HG02763 (cell line): Measurements from ENCODE around the gene BRD2.

ENCODE experiments used
- ATAC-seq: cut with Tn5 transposase; IDR thresholded peaks from one replicate; pipeline ENCODE4 v1.9.1; 2021; ENCODE audit warnings: mild to moderate bottlenecking, moderate library complexity; ENCODE audit not compliant: unreplicated experiment

The BRD2 gene

DNA sequence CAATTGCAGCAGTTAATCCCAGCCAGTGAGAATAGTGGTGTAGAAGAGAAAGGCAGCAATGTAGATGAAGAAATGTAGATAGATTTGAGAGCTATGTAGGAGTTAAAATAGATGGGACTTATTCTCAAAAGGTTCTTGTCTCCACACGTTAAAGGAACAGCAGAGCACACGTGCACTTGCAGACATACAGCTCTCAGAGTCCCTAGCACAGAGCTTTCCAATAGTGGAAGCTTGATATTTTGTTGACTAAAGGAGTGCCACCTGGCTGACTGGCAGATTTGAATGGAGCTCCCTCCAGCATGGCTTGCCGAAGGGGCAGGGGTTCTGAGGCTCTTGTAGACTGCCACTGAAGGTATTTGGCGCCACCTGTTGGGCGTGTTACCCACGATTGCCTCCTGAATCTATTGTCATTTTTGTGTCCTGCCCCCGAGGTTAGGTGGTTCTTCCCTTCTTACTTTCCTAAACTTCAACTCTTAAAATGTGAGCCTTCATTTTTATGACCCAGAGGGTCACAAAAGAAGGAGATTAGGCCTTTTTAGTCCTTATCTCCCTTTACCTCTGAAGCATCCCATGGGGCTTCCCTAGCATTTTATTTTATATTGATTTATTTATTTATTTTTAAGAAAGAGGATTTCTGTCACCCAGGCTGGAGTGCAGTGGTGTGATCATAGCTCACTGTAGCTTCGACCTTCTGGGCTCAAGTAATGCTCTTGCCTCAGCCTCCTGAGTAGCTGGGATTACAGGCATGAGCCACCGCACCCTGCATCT is 16.4 kb downstream of the BRD2 start:
- ATAC-seq: peak; percentile 42

DNA sequence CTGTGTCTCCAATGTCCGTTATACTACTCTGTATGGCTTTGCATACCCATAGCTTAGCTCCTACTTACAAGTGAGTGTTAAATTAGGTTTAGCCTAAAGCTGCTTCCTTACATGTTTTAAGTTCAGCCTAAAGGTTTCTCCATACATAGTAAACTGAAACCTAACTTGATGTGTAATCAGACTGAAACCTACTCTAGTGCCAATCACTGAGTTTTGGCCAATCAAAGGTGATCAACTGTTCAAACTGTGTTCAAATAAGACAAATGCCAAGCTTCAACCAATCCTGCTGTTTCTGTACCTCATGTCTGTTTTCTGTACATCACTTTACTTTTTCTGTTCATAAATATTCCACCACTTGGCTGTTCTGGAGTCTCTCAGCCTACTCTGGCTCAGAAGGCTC is 21.0 kb downstream of the BRD2 start:
- ATAC-seq: no peak

DNA sequence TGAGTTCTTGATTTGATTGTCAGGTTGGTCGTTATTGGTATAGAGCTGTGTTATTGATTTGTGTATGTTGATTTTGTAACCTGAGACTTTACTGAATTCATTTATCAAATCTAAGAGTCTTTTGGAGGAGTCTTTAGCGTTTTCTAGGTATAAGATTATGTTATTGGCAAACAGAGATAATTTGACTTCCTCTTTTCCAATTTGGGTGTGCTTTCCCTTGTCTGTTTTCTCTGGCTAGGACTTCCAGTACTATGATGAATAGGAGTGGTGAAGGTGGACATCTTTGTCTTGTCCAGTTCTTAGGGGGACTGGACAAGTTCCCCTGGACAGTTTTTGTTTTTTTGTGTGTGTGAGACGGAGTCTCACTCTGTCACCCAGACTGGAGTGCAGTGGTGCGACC is 23.6 kb downstream of the BRD2 start:
- no peak for ATAC-seq

DNA sequence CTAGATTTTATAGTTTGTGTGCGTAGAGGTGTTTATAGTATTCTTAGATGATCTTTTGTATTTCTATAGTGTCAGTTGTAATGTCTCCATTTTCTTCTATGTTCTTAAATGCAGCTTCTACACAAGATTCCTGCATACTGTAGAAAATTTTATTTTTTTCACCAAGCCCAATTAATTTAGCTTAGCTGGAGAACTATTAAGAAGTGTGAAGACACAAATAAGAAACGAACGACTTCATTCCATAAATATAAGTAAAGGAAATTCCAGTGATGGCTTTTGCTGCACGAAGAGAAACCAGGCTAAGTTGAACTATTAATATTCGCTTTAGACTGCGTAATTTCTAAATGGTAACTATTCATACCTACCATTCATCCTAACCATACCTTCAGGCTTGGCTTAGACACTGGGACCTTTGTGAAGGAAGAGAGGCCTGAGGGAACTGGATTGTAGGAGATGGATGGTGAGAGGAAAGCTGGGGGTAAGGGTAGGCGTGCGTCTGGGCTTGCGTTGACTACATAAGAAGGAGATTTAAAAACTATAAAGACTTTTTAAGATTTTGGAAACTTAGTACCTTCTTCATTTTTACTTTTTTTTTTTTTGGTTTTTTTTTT is 25.1 kb downstream of the BRD2 start:
- no peak for ATAC-seq

GRCh38 chr6:32995448-32995847 is 27.1 kb downstream of the BRD2 start:
- ATAC-seq: no peak

DNA sequence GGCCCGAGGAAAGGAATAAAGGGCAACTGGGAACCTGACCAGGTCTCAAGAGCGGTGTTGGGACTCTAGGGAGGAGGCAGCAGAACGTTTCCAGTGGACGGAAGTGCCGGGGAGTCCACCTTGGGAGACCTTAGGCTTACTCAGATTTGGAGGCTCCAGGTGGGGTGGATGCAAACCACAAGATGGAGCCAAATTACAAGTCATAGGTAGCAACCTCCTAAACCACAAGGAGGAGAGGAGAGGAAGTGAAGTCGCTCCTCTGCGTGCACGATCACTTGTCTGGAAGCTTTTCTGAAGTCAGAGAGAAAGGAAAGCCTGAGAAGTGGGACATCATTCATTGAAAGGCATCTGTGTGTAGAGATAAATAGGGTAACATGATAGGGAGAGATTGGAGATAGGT is 31.7 kb downstream of the BRD2 start:
- no peak for ATAC-seq

GRCh38 chr6:33001685-33002084 is 33.3 kb downstream of the BRD2 start:
- ATAC-seq: no peak

- no peak for ATAC-seq
Measured at GRCh38 chr6:33004940-33005339, 36.5 kb downstream of the BRD2 start.

DNA sequence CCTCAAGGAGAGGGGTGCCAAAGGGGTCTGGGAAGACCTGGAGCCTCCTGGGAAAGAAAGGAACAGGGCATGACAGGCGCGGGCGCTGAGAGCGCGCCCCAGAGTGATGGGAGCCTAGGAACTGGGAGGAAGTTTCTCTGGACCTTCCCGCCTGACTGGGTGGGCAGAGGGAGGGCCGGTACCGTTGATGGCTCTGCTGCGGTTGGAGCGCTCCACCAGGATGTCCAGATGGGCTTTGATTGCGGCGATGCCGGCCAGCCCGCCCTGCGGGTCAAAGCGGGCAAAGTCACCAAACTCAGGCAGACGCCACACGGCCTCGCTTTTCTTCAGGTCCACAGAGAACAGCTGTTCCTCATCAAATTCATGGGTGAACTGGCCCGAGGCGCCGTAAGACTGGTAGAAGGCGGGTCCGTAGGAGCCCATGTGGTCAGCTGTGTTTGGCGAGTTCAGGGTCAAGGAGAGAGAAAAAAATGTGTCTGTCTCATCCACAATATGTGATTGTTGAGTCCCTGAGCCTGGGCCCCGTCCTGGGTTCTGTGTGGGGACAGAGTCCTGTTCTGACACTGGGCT is 39.5 kb downstream of the BRD2 start:
- ATAC-seq: no peak

DNA sequence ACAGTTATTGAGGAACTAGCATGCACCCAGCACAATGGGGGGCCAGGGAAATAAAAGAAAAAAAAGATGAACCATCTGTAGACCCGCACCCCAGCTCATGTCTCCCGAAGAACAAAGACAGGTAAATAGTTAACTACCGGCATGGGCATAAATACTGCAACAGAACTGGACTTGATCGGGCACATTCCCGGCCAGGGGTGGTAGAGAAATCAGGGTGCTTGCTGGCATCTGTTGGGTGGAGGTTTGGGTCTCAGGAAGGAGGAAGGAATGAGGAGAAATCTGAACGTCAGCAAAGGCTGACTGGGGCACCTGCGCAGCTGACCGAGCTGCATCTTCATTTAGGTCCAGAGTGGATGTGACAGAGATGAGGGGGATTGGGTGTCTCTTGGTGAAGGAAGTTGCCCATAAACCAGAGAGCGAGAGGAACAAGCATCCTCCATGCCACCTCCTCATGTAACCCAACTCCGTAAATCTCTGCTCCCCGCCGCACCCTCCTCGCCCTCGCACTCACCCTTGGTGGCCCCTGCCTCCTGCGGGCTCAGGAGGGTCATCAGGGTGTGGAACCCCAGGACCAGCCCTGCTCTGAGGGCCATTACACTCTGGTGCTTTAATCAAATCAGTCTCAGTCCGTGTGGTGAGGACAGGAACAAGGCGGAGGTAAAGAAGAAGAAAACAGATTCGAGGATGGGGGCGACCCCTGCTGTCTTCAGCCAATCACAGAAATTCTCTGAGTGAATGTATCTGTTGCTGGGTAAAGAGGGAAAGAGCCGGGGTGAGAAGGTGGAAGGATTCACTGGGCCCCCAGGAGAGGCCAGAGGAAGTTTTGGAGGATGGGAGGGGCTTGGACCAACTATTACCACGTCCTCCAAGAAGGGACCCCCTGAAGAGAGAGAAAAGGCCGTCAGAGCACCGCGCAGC is 40.8 kb downstream of the BRD2 start, which contains the start of gene HLA-DOA:
Gene HLA-DOA, minus strand, starts transcription at position 648 of the 918 bp plus-strand sequence.
- ATAC-seq: no peak

DNA sequence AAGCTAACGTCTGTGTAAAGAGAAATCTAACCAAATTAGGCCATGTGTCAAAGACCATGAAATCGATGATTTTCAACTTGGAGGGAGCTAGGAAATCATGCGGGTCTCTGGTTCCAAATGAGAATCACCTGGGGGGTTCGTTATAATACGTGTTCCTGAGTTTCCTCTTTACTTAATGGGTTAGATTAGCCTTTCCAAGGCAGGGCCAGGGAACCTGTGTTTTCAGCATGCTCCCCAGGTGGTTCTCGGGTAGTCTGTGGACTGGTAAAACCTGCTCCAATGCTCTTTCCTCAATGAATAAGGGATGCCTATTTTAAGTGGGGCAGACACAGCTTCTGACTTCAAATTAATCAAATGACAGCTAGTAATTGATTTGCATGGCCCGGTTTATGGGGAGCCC is 42.0 kb downstream of the BRD2 start:
- ATAC-seq: no peak

DNA sequence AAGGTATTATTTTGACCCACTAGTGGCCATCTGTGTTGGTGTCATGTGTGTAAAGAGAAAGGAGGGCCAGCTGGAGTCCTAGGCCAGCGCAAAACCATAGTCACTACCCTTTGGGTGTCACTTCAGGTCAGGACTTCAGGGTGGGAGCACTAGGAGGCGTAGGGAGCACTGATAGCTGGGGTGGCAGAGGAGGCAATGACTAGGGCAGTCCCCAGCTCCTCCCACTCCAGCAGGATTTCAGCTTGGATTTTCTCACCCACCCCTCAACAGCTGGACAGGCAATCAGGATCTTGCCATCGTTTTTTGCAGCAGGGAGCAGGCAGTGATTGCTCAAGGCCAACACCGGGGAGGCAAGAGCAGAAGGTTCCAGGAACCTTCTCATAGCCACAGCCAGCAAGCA is 45.2 kb downstream of the BRD2 start:
- no peak for ATAC-seq

DNA sequence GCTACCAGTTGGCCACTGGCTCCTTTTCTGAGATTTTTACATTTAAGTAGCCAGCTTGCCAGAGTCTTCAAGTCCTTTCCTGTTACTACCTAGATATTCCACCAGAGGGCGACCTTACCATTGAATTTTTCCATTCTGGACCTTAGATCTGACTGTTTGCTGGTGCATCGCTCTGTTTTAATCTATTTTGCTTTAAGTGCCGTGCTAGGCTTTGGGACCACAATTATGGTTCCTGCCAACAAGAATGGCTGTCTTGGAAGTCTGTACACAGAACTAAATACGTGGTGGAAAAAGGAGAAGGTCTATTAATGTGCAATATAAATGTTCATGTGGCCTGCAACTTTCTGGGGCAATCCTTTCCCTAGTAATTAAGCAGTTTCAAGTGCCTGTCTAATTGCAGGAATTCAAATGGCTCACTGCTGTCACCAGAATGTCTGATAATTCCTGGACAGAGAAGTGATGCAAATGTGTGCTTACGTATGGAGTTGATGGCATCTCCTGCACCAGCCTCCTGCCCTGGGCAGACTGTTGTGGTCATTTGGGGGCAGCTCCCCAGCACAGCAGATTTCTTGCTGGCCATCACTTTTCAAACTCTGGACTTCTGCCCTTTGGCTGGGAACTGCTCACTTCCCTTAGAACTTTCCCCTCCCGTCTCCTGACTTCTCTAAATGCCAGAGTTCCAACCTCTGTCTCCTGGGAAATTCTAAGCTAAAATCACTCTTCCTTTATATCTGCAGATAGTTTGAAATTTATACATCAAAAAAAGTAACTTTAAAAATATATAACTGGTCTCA is 46.6 kb downstream of the BRD2 start:
- ATAC-seq: no peak

DNA sequence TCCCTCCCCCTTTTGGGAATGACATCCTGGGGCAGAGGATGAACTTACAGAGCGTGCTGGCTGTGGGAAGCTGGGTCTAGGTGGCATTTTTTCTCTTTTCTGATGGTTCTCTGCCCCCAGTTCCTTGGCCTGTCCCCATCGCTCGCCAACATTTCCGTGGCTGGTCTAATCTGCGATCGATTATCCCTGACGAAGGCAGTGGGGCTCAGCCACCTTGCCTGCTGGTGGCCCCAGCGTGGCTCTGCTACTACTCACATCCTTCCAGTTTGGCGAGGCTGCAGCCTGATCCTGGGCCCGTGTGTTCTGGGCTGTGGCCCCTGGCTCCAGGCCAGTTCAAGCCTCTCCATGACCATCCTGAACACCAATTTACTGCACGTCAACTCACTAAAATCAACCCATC is 47.4 kb downstream of the BRD2 start:
- no peak for ATAC-seq

DNA sequence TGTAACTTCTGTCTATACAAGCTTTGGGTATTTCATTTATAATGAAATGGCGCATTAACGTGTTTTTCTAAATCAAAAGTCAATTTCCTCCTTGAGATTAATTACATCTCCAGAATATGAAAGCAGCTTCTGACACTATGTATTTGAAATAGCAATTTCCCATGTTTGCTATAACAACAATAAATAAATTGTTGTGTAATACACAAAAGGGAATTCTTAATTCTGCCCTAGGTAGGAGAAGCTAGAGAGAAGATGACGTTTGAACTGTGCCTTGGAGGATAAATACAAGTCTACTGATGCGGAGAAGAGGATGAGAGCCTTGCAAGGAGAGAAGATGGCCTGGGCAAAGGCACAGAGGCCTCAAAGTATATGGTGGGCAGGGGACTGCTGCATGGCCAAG is 48.6 kb downstream of the BRD2 start:
- no peak for ATAC-seq

DNA sequence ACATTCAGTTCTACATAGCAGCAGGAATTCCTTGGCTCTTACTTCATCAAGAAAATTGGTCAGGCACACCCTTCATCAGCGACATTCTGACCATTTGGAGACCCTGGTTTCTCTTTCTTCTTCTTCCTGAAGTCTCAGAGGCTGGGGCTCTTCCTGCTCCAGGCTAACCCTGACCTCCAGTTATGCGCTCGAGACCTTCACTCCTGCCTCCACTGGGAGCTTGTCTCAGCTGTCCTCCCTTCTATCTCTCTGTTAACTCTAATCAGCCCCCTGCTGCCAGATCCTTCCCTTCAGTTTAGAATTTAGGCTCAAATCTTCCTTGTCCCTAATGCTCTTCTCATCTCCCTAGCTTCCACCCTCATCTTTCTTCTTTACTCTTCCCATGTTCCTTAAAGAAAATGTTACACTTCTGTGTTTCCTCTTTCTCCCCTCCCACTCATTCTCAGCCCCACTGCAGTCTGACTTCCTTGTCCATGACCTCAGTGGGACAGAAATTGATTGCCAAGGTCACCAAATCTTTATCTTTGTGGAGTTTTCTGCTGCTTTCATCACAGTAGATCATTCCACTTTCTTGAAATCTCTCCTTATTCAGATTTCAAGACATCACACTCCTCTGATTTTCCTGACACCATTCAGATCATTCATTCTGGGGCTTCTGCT is 49.4 kb downstream of the BRD2 start:
- no peak for ATAC-seq

DNA sequence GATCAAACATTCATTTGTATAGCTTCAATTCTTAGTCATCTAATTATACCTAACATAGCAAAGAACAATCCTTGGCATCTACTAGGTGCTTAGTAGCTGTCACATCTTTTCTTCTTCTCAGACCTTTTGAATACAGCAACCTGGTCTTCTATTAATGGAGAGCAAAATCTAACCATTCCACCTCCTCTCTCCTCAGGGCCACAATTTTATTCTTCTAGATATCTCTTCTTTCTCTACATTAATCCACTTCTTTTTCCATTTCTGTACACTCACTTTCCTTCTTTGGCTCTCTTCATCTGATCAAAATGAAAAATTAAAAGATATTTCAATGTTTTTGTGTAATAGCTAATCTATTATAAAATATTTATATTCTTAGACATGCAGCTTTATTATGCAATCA is 50.0 kb downstream of the BRD2 start:
- no peak for ATAC-seq

DNA sequence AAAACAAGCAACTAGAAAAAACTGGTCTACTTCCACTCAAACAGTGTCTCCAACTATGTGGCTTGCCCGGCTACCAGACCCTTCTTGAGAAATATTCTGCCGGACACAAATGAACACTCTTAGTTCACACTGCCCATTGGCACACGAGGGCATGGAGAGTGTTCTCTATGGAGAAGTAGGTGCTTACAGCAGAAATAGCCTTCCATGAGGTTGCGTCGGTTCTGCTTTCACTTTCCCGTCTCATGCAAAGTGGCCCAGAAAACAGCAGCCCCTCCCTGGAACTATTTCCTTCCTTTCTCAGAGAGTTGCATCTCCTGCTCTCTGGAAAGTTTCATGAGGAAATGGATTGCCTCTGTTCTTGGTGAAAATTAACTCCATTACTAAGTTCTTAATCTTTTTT is 50.5 kb downstream of the BRD2 start:
- ATAC-seq: peak; percentile 56

GRCh38 chr6:33019372-33019771 is 51.0 kb downstream of the BRD2 start:
- no peak for ATAC-seq

DNA sequence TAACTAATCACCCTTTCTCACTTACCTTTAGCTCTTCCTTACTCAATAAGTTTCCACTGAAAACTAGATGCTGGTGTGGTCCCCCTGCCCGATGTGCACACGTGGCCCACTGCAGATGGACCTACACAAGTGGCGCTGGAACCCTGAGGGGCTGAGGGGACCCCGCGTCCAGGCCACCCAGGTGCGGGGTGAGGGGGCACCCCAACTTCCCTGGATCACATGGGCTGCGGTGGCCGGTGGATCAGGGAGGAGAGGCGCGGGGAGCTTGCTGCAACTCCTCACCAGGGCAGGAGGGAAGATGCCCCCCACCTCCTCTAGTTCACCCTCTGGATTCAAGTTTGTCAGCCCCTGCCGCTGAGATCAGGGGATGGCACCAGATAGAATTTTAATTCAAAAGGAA is 53.5 kb downstream of the BRD2 start:
- no peak for ATAC-seq
